HK-2 (cell line): Measurements from ENCODE around the gene SLC22A24.
"Not testable (repeated sequence)": the region's sequence is repeated elsewhere in the genome, so short reads cannot be mapped to it uniquely, and the experiment has no call there.

ENCODE experiments used
- DNase-seq: peaks from one replicate; pipeline ENCODE4 v3.0.0-alpha.2; 2018; ENCODE audit not compliant: unreplicated experiment

Gene SLC22A24, protein sequence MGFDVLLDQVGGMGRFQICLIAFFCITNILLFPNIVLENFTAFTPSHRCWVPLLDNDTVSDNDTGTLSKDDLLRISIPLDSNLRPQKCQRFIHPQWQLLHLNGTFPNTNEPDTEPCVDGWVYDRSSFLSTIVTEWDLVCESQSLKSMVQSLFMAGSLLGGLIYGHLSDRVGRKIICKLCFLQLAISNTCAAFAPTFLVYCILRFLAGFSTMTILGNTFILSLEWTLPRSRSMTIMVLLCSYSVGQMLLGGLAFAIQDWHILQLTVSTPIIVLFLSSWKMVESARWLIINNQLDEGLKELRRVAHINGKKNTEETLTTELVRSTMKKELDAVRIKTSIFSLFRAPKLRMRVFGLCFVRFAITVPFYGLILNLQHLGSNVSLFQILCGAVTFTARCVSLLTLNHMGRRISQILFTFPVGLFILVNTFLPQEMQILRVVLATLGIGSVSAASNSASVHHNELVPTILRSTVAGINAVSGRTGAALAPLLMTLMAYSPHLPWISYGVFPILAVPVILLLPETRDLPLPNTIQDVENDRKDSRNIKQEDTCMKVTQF

DNA sequence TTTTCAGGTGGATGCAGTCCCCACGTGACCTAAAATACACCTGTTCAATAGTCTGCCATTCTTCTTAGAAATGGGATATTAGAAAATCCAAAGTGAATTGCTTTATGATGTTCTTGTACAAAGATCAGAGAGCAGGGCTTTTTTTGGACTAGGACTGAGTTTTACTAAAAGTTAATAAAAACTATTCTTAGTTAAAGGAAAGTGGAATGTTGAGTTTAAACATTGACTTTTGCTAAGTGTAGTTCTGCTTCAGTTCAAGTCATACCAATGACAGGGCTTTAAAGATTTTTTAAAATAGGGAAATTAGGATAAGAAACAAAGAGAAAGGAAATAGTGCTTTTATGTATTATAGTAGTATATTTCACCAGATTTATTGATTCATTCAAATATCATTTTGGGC, at the start of gene SLC22A24:
TSS of gene SLC22A24 (minus strand) at position 101 of the 400 bp plus-strand sequence. CDS start 442 bp downstream, outside the sequence.
- no peak for DNase-seq

DNA sequence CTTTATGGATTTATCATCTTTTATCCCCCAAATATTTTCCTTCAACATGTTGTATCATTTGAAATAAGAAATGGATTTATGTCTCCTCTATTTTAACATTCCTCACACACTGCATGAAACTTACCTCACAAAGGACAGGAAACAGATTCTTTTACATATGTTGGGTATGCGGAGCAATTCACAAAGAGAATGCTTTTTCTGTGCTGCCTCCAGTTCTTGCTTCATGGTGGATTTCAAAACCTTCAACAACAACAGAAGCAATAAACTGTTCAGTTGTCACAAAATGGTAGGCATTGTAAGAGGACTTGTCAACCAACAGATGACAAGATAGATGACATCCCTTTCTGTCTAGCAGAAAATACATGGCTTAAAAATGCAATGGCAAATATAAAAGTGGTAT, 36.5 kb upstream of the SLC22A24 start:
- DNase-seq: no peak

DNA sequence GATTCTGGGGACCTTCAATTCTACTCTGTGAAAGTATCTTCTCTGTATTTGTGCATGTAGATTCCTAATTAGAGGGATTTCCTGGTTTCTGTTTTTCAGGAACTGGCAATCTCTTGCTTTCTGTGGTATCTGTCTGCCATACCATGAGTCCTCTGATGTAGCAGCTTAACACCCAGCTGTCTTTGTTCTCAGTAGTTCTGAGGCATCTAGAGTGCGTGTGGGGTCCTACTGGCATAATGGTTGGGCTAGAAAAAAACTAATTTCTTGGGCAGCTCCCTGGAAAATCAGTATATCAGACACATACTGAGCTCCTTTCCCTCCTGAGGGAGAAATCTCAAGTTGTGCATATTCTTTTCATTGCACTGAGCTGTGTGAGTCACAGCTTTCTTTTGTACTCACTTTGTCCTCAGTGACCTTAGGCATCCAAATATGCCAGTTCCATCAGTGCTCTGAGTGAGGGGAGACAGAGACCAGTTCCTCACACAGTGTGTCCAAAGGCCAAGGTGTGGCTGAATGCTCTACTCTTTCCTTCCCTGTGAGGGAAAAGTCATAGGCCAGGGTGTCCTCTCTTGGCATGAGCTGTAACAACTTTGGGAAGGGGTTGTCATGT, 35.5 kb upstream of the SLC22A24 start:
- no peak for DNase-seq

DNA sequence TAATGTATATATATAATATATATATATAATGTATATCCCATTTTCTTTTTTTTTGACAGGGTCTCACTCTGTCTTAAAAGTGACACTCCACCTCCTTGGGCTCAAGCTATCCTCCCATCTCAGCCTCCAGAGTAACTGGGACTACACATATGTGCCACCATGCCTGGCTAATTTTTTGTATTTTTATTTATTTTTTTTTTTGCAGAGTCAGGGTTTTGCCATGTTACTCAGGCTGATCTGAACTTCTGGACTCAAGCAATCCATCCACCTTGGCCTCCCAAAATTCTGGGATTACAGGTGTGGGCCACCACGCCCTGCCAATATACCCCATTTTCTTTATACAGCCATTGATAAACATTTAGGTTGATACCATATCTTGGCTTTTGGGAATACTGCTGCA, 33.9 kb upstream of the SLC22A24 start:
- no peak for DNase-seq

DNA sequence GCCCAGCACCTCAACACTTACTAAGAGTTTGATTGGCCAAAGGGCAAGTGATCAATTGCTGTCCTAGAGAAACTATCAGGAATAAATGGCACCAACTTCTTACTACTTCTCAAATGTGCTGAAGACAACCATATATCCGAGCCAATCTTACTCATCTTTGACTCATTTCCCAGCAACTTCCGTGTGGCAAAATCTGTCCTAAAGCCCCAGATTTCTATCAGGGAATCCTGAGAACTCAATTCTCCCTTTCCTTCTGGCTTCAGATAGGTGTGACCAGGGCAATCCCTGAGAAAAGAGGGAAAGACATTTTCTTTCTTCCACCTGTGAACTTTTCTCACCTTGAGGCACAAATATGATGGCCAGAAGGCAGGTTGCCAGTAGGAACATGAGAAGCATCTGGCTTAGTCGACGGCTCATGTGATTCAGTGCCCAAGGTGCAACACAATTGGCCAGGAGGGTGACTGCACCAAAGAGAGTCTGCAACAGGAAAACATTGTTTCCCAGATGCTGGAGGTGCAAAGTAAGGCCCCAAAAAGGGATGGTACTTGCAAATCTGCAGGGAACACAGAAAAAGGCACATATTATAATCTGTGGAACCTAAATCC, 21.8 kb upstream of the SLC22A24 start:
- no peak for DNase-seq

DNA sequence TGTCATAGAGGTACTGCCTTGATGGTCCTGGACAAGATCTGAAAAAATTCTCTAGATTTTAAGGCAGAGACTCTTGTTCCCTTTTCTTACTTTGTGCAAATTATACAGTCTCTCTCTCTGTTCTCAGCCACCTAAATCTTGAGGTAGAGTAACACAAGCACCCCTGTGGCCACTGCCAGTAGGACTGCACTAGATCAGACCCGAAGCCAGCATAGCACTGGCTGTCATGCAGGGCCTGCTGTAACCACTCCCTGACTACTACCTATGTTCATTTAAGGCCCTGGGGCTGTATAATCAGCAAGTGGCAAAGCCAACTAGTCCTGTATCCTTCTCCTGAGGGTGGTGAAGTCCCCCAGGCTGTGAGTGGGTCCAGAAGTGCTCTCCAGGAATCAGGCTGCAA, 11.8 kb upstream of the SLC22A24 start:
- no peak for DNase-seq

DNA sequence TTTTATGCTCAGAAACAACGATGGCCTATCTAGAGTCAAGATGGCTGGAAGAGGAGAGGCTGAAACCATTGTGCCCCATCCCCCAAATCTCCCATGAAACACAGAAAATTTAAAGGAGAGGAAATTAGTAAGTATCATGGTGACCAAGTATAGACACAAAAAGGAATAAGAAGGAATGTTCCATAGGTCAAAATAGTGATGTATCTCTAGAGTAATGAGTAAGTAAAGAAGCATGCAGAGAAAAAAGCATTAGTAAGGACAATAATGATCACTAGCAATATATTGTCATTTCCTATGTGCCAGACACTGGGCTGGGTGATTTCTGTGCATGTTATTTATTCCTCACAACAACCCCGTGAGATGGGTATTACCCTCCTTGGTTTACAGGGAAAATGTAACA, 2.6 kb upstream of the SLC22A24 start:
- no peak for DNase-seq

DNA sequence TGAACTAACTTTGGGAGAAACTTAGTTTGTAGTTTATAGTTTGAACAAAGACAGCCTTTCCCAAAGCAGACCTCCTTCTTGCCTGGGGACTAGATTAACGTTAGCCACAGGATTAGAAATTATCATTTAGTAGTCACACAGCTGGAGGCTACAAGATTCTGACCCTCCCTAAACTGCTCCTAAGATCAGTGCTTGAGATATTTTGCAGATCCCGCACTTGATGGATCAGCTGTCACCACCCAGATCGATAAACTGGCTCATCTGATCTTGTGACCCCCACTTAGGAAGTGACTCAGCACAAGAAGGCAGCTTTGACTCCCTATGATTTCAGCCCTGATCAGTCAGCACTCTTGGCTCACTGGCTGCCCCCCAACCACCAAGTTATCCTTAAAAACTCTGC, 1.6 kb downstream of the SLC22A24 start:
- no peak for DNase-seq

DNA sequence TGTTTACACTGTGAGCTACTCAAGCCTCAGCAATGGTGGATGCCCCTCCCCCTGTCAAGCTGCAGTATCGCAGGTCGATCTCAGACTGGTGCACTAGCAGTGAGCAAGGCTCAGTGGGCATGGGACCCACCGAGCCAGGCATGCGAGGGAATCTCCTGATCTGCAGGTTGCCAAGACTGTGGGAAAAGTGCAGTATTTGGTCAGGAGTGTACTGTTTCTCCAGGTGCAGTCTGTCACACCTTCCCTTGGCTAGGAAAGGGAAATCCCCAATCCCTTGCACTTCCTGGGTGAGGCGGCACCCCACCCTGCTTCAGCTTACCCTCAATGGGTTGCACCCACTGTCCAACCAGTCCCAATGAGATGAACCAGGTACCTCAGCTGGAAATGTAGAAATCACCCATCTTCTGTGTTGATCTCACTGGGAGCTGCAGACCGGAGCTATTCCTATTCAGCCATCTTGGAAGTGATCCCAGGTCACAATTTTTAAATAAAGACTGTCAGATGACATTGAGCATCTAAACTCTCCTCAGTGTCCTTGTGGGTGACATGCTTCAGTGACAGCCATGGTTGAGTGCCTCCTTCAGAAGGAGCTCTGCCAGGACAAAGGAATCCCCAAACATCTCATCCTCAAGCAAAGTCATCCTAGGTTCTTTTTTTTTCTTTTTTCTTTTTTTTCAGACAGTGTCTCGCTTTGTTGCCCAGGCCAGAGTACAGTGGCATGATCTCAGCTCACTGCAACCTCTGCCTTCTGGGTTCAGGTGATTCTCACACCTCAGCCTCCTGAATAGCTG, 10.8 kb downstream of the SLC22A24 start:
- no peak for DNase-seq

DNA sequence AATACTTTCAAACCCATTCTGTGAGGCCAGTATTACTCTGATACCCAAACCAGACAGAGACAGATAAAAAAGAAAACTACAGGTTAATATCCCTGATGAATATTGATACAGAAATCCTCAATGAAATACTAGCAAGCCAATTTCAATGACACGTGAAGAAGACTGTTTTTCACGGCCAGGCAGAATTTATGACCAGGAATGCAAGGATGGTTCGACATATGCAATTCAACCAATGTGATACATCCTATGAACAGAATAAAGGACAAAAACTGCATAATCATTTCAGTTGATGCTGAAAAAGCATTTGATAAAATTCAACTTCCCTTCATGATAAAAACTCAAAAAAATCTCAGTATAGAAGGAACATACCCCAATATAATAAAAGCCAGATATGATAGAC, 44.5 kb downstream of the SLC22A24 start:
- no peak for DNase-seq

DNA sequence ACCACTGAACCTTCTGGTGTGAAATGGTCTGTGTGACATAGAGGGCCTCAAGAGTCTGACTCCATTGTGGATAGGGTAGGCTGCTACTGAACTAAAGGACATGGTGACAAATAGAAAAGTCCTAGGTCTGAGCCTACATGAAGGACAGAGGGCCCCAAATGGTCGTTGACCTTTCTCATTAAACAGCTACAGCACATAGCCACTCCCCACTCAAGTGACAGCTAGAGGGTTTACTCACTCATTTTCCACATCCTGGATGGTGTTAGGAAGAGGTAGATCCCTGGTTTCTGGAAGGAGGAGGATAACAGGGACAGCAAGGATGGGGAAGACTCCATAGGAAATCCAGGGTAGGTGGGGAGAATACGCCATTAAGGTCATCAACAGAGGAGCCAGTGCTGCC, 63.3 kb downstream of the SLC22A24 start:
- no peak for DNase-seq

DNA sequence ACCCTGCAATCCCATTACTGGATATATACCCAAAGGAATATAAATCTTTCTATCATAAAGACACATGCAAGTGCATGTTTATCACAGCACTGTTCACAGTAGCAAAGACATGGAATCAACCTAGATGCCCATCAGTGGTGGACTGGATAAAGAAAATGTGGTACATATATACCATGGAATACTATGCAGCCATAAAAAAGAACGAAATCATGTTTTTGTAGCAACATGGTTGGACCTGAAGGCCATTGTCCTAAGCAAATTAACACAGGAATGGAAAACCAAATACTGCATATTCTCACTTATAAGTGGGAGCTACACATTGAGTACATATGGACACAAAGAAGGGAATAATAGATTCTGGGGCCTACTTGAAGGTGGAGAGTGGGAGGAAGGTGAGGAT, 97.8 kb downstream of the SLC22A24 start:
- not testable (repeated sequence) for DNase-seq

DNA sequence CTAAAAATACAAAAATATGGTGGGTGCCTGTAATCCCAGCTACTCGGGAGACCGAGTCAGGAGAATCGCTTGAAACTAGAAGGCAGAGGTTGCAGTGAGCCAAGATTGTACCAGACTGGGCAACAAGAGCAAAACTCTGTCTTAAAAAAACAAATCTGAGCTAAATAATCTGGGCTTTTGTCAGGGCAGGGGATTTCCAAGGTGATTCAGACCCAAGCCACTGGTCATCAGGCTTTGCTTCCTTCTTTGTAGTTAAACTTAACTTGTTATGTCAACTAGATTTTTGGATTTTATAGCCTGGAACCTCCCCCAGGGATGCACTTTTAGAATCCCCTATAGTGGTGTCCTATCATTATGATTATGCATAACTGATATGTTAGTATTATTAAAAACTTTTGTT, 101.4 kb downstream of the SLC22A24 start:
- DNase-seq: no peak

DNA sequence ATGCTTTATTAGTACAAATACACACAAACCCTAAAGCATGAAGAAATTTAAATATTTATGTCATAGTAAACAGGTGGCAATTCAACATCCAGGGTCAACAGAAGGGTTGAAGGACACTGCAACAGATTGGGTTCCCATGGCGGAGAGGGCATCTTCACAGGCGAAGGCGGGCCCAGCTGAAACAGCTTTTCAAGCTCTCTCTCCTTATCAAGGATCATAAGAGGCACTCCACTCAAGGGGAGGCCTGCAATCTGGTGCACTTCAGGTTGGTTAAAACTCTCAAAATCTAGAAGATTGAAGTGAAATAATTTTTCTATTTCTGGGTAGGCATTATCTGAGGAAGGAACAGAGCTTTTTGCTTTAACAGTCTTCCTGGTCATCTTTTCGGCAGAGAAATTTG, 111.6 kb downstream of the SLC22A24 start:
- no peak for DNase-seq
